Measurements from ENCODE around the gene ADAMTS12. TPM values are rescaled to one million over a fixed set of nuclear protein-coding genes. Genes with fewer than 3 reads are reported as not detected.

ADAMTS12 gene
- polyA plus RNA-seq, 1 donor (not counting 4 experiments of a cell fraction or from before 2014, with no cell fraction given): 0.49 TPM

DNA sequence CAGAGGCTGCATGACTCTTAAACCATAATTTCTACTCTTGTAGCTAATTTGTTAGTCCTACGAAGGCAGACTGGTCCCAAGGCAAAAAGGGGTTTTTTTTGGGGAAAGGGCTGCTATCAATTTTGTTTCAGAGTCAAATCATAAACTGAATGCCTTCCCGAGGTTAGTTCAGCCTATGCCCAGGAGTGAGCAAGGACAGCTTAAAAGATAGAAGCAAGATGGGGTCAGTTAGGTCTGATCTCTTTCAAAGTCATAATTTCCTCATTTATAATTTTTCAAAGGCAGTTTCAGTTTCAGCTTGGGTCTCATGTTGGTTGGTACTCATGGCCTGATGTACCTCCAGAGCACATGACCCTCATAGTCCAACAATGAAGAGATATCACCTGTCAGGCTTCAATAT is 36.5 kb upstream of the ADAMTS12 start:
- dilution Hi-C loops (cut with MboI; ENCODE audit: extremely low pct_ligation_motif_present, low sequenced_read_pairs): loop anchor here (25.0 kb wide), 1 partner anchor 441 kb away; no protein-coding TSS in a partner anchor

DNA sequence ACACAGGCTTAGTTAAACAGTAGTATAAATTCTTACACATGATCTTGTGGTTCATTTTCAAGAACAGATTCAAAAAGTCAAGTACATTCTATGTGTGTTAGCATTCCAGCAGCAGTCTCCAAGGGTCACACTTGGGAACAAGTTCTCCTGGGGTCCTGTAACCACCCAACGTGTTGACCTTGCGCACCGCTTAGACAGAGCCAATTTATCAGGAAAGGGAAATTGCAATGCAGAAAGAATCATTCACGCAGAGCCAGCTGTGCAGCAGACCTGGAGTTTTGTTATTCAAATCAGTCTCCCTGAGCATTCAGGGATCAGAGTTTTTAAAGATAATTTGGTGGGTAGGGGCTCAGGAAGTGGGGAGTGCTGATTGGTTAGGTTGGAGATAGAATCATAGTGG is 35.9 kb upstream of the ADAMTS12 start:
- Histone ChIP-seq H3K9me1 (ENCODE audit: control insufficient read depth, extremely low read depth, insufficient read depth, low read length) (no peaks in the 10 kb centered on the region), H3K4me3 (ENCODE audit: control insufficient read depth in 2 of 3, extremely low read depth in 1 of 3, insufficient read depth in 2 of 3, low read depth in 1 of 3, low read length in 3 of 3) (no peak overlapping the region), H3K4me1 (ENCODE audit: control insufficient read depth, extremely low read depth, insufficient read depth, low read length) (no peaks in the 10 kb centered on the region), H3K79me2 (ENCODE audit: control insufficient read depth, insufficient read depth, low read length) (no peaks in the 10 kb centered on the region), H2AFZ (ENCODE audit: control insufficient read depth, low read length) (no peak overlapping the region), H3K36me3 (ENCODE audit: control insufficient read depth in 2 of 2, extremely low read depth in 1 of 2, insufficient read depth in 2 of 2, low read length in 2 of 2) (no peaks in the 10 kb centered on the region), H3K9me3 (ENCODE audit: control insufficient read depth, low read depth, low read length) (no peaks in the 10 kb centered on the region), H3K4me2 (ENCODE audit: control insufficient read depth, extremely low read depth, insufficient read depth, low read depth, low read length) (no peak overlapping the region), H3K27me3 (ENCODE audit: control insufficient read depth, extremely low read depth, insufficient read depth, low read length) (no peaks in the 10 kb centered on the region), H3K27ac (ENCODE audit: control insufficient read depth, insufficient read depth, low read length) (no peak overlapping the region), H3K9ac (ENCODE audit: control insufficient read depth, extremely low read depth, insufficient read depth, low read length) (no peak overlapping the region), H4K20me1 (ENCODE audit: control insufficient read depth, extremely low read depth, insufficient read depth, low read length) (no peaks in the 10 kb centered on the region)
- DNase-seq (ENCODE audit: low read depth, low spot score) (no peak), FAIRE-seq (no peak)
- dilution Hi-C loops (cut with MboI; ENCODE audit: extremely low pct_ligation_motif_present, low sequenced_read_pairs): loop anchor here (25.0 kb wide), 1 partner anchor 440 kb away; no protein-coding TSS in a partner anchor
- TF ChIP-seq EZH2 (IDR thresholded peaks at IDR 0.05; ENCODE audit: low read length): no peak
- TF ChIP-seq, protein P1, sequence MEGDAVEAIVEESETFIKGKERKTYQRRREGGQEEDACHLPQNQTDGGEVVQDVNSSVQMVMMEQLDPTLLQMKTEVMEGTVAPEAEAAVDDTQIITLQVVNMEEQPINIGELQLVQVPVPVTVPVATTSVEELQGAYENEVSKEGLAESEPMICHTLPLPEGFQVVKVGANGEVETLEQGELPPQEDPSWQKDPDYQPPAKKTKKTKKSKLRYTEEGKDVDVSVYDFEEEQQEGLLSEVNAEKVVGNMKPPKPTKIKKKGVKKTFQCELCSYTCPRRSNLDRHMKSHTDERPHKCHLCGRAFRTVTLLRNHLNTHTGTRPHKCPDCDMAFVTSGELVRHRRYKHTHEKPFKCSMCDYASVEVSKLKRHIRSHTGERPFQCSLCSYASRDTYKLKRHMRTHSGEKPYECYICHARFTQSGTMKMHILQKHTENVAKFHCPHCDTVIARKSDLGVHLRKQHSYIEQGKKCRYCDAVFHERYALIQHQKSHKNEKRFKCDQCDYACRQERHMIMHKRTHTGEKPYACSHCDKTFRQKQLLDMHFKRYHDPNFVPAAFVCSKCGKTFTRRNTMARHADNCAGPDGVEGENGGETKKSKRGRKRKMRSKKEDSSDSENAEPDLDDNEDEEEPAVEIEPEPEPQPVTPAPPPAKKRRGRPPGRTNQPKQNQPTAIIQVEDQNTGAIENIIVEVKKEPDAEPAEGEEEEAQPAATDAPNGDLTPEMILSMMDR (optimal IDR thresholded peaks at IDR 0.05 in 1 of 3, IDR thresholded peaks at IDR 0.05 in 1 of 3, conservative IDR thresholded peaks at IDR 0.05 in 1 of 3; ENCODE audit: extremely low read depth in 1 of 3, insufficient read depth in 2 of 3, low read length in 3 of 3): no peak

More for the DNA sequence above, 36.5 kb upstream of the ADAMTS12 start:
- no peak for FAIRE-seq
- no peaks in the 10 kb centered on the region for H3K27me3 ChIP-seq (ENCODE audit: control insufficient read depth, extremely low read depth, insufficient read depth, low read length)
- no peak overlapping the region for H3K27ac ChIP-seq (ENCODE audit: control insufficient read depth, insufficient read depth, low read length)
- no peaks in the 10 kb centered on the region for H3K36me3 ChIP-seq (ENCODE audit: control insufficient read depth in 2 of 2, extremely low read depth in 1 of 2, insufficient read depth in 2 of 2, low read length in 2 of 2)
- H3K79me2 ChIP-seq (ENCODE audit: control insufficient read depth, insufficient read depth, low read length): no peaks in the 10 kb centered on the region
- no peak overlapping the region for H3K4me3 ChIP-seq (ENCODE audit: control insufficient read depth in 2 of 3, extremely low read depth in 1 of 3, insufficient read depth in 2 of 3, low read depth in 1 of 3, low read length in 3 of 3)
- H3K9ac ChIP-seq (ENCODE audit: control insufficient read depth, extremely low read depth, insufficient read depth, low read length): no peak overlapping the region
- H4K20me1 ChIP-seq (ENCODE audit: control insufficient read depth, extremely low read depth, insufficient read depth, low read length): no peaks in the 10 kb centered on the region
- no peaks in the 10 kb centered on the region for H3K9me3 ChIP-seq (ENCODE audit: control insufficient read depth, low read depth, low read length)
- no peaks in the 10 kb centered on the region for H3K4me1 ChIP-seq (ENCODE audit: control insufficient read depth, extremely low read depth, insufficient read depth, low read length)
- H3K9me1 ChIP-seq (ENCODE audit: control insufficient read depth, extremely low read depth, insufficient read depth, low read length): no peaks in the 10 kb centered on the region
- TF ChIP-seq, protein P1 (optimal IDR thresholded peaks at IDR 0.05 in 1 of 3, IDR thresholded peaks at IDR 0.05 in 1 of 3, conservative IDR thresholded peaks at IDR 0.05 in 1 of 3; ENCODE audit: extremely low read depth in 1 of 3, insufficient read depth in 2 of 3, low read length in 3 of 3): no peak
- TF ChIP-seq EZH2 (IDR thresholded peaks at IDR 0.05; ENCODE audit: low read length): no peak
- no peak overlapping the region for H3K4me2 ChIP-seq (ENCODE audit: control insufficient read depth, extremely low read depth, insufficient read depth, low read depth, low read length)
- no peak for DNase-seq (ENCODE audit: low read depth, low spot score)
- H2AFZ ChIP-seq (ENCODE audit: control insufficient read depth, low read length): no peak overlapping the region
